ENCODE results near the gene ZNF132. TPM values are rescaled to one million over a fixed set of nuclear protein-coding genes. Genes with fewer than 3 reads are reported as not detected.

ZNF132 gene
- total RNA-seq, 6 donors from 2014 or later, result 3.5 to 18.9 (median 5.0) TPM

DNA sequence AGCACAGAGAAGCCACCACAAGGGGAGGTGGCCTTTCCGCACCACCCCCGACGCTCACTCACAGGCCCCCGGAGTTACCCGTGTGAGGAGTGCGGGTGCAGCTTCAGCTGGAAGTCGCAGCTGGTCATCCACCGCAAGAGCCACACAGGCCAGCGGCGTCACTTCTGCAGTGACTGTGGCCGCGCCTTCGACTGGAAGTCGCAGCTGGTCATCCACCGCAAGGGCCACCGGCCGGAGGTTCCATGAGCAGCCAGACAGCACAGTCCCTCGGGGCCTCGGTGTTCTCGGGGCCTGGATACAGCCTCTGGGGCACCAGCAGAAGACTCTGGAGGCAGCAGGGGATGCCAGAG, 40.5 kb upstream of the ZNF132 start:
- 94 to 96% methylated on average over 13 to 20 of the region's 20 CpGs for WGBS, 2 donors
- no peak overlapping the region for H3K4me3 ChIP-seq
- H3K36me3 ChIP-seq, result peaks cover 0 to 33% (median 24%) of the 10 kb centered on the region in 4 donors
- H3K4me1 ChIP-seq, result peaks cover 7 to 13% (median 11%) of the 10 kb centered on the region in 4 donors
- no peak overlapping the region for H3K27ac ChIP-seq
- H3K27me3 ChIP-seq, result no peaks in the 10 kb centered on the region
- DNase-seq (peak in 1 of 2 donors; percentile 73), ATAC-seq (ENCODE audit: low FRiP score in 2 of 2) (no peak)
- TF ChIP-seq, protein P1, sequence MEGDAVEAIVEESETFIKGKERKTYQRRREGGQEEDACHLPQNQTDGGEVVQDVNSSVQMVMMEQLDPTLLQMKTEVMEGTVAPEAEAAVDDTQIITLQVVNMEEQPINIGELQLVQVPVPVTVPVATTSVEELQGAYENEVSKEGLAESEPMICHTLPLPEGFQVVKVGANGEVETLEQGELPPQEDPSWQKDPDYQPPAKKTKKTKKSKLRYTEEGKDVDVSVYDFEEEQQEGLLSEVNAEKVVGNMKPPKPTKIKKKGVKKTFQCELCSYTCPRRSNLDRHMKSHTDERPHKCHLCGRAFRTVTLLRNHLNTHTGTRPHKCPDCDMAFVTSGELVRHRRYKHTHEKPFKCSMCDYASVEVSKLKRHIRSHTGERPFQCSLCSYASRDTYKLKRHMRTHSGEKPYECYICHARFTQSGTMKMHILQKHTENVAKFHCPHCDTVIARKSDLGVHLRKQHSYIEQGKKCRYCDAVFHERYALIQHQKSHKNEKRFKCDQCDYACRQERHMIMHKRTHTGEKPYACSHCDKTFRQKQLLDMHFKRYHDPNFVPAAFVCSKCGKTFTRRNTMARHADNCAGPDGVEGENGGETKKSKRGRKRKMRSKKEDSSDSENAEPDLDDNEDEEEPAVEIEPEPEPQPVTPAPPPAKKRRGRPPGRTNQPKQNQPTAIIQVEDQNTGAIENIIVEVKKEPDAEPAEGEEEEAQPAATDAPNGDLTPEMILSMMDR (IDR thresholded peaks at IDR 0.05), result no peak
- TF ChIP-seq EP300 (IDR thresholded peaks at IDR 0.05) (no peak), POLR2AphosphoS5 (IDR thresholded peaks at IDR 0.05) (no peak), POLR2A (IDR thresholded peaks at IDR 0.05) (no peak)
- no peaks in the 10 kb centered on the region for H3K9me3 ChIP-seq

DNA sequence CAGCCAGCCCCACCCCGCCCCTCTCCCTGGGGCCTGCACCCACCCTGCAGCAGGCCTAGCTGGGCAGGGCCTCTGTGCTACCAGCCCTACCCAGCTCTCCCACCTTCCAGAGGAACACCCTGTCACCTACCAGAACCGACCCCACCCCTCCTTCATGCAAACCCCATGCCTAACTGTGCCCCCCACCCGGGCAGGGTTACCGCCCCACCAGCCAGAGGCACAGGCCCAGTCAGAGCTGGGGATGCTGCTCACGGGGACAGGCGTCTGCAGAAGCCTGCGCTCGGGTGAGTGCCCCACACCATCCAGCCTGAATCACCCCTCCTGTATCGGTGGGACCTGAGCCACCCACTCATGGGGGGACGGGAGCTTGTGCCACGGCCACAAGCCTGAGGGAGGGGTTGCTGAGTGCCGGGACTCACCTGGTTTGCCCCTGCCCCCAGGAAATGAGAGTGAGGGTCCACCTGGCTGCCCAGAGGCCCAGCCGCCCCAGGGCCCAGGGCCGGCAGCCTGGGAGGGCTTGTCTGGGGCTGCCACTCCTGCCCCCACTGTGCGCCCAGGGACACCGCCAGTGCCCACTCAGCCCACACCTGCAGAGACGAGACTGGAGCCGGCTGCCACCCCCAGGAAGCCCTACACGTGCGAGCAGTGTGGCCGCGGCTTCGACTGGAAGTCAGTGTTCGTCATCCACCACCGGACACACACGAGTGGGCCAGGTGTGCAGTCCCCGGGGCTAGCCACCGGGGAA, 40.0 kb upstream of the ZNF132 start:
- no peak overlapping the region for H3K4me3 ChIP-seq
- peak in 1 of 2 donors; percentile 79 for DNase-seq
- 95% methylated on average over 28 of the region's 28 CpGs; no CpG with 5 or more reads in 1 of the 2 donors for WGBS, 2 donors
- peaks cover 0 to 33% (median 24%) of the 10 kb centered on the region in 4 donors for H3K36me3 ChIP-seq
- peaks cover 12 to 19% (median 15%) of the 10 kb centered on the region in 4 donors for H3K4me1 ChIP-seq
- H3K27me3 ChIP-seq, result no peaks in the 10 kb centered on the region
- no peak for ATAC-seq (ENCODE audit: low FRiP score in 2 of 2)
- no peaks in the 10 kb centered on the region for H3K9me3 ChIP-seq
- H3K27ac ChIP-seq, result no peak overlapping the region
- TF ChIP-seq POLR2AphosphoS5 (IDR thresholded peaks at IDR 0.05) (no peak), EP300 (IDR thresholded peaks at IDR 0.05) (no peak), POLR2A (IDR thresholded peaks at IDR 0.05) (no peak)
- TF ChIP-seq, protein P1 (IDR thresholded peaks at IDR 0.05), result no peak

DNA sequence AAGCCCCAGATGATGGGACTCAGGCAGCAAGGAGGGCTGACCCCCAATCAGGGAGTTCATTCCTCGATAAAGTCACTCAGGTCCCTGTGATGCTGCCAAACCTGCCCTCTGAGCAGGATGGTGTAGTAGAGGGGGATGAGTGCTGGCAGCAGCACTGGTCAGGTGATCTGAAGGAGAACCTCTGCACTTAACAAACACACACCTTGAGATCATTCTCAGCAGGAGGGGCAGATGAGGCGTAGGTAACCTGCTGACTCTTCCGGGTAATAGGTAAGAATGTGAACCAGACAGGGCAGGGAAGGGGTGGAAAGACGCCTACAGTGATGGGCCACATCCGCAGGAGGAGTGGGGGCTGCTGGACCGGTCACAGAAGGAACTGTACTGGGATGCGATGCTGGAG, 39.4 kb upstream of the ZNF132 start:
- TF ChIP-seq POLR2AphosphoS5 (IDR thresholded peaks at IDR 0.05) (no peak), EP300 (IDR thresholded peaks at IDR 0.05) (no peak), POLR2A (IDR thresholded peaks at IDR 0.05) (no peak)
- TF ChIP-seq, protein P1 (IDR thresholded peaks at IDR 0.05), result no peak
- Histone ChIP-seq H3K27me3 (no peaks in the 10 kb centered on the region), H3K4me1 (peaks cover 13 to 21% (median 16%) of the 10 kb centered on the region in 4 donors), H3K27ac (no peak overlapping the region), H3K36me3 (peaks cover 0 to 33% (median 24%) of the 10 kb centered on the region in 4 donors), H3K4me3 (no peak overlapping the region), H3K9me3 (no peaks in the 10 kb centered on the region)
- ATAC-seq (ENCODE audit: low FRiP score in 2 of 2), result no peak
- no peak for DNase-seq
- 92% methylated on average over 7 of the region's 7 CpGs for WGBS, 2 donors

DNA sequence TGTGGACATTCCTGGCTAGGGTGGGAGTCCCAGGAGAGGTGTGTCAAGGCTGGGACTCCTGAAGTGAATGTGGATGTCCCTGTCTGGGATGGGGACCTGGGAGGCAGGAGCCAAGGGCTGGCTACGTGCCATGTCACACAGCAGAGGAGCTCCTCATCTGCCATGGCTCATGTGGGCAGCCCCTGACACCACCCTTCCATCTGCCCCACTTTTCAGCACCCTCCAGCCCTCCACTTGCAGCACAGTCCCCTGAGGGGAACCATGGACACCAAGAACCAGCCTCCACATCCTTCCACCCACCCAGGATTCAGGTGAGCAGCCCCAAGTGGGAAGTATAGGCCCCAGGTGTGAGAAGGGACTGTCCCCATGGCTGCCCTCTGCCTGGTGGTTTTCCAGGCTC, 37.9 kb upstream of the ZNF132 start:
- 86 to 100% methylated on average over 1 of the region's 1 CpG for WGBS, 2 donors
- no peaks in the 10 kb centered on the region for H3K27me3 ChIP-seq
- H3K4me1 ChIP-seq, result peaks cover 13 to 21% (median 16%) of the 10 kb centered on the region in 4 donors
- H3K9me3 ChIP-seq, result no peaks in the 10 kb centered on the region
- DNase-seq (no peak), ATAC-seq (ENCODE audit: low FRiP score in 2 of 2) (no peak)
- TF ChIP-seq POLR2A (IDR thresholded peaks at IDR 0.05), result no peak
- TF ChIP-seq EP300 (IDR thresholded peaks at IDR 0.05), result no peak
- TF ChIP-seq, protein P1 (IDR thresholded peaks at IDR 0.05), result no peak
- TF ChIP-seq POLR2AphosphoS5 (IDR thresholded peaks at IDR 0.05), result no peak
- no peak overlapping the region for H3K4me3 ChIP-seq
- H3K36me3 ChIP-seq, result peaks cover 0 to 36% (median 25%) of the 10 kb centered on the region in 4 donors
- peak overlapping the region in 1 of 4 donors; percentile 91 for H3K27ac ChIP-seq

Measured in upper lobe of left lung (tissue), 6 donors.